Pancreas (tissue), 10 donors: ENCODE measurements around the gene NHERF2. TPM values are rescaled to one million over a fixed set of nuclear protein-coding genes. Genes with fewer than 3 reads are reported as not detected.

ENCODE experiments used
- ATAC-seq, 4 donors: fragments of 200-7000 bp; cut with Tn5 transposase; one replicate each; pipeline versions ENCODE4 v1.8.0 to v1.9.1; 2020; ENCODE audit warnings: mild to moderate bottlenecking in 4 of 4, moderate library complexity in 4 of 4
- DNase-seq, 6 donors: peaks; one replicate each; pipeline ENCODE4 v3.0.0-alpha.2; 2020
- FAIRE-seq: peaks from 2 replicates; lab custom pipeline; 2012; peaks lifted over from hg19 to GRCh38; lab: Jason Lieb, UNC
- H3K27ac ChIP-seq, 4 donors: fragments of 200-600 bp; sonication (generic); 1 replicate in 3 of 4; 2 replicates in 1 of 4; pipeline versions ENCODE4 v1.5.0 to v1.8.0; 2020
- H3K27me3 ChIP-seq, 4 donors: fragments of 200-600 bp; one replicate each; pipeline ENCODE4 v1.8.0; 2021
- H3K36me3 ChIP-seq, 3 donors: fragments of 200-600 bp; sonication (generic) in 1 of 3; one replicate each; pipeline versions ENCODE4 v1.5.0 to v1.8.0; 2020 to 2021
- H3K4me1 ChIP-seq, 3 donors: fragments of 200-600 bp; one replicate each; pipeline ENCODE4 v1.8.0; 2021
- H3K4me3 ChIP-seq, 4 donors: fragments of 200-600 bp; sonication (generic) in 2 of 4; one replicate each; pipeline versions ENCODE4 v1.5.0 to v1.8.0; 2020 to 2021
- H3K9me3 ChIP-seq, 4 donors: fragments of 200-600 bp; one replicate each; pipeline ENCODE4 v1.8.0; 2021
- WGBS, 2 donors: extraction: QIAGEN DNeasy Blood & Tissue Kit; methylation state at CpG; one replicate each; pipeline ENCODE4 v1.1.7; 2013; 5-methylcytosine and 5-hydroxymethylcytosine counted together
- intact Hi-C, 3 donors: fragments of 100-400 bp; cut with DNase I; formaldehyde crosslinking; loops; one replicate each; pipeline versions ENCODE4 v1.11.1 to v1.14.2; 2022
- polyA plus RNA-seq, 2 donors: library from polyadenylated mRNA; stranded (reverse); fragments of 200-250 nt; gene quantifications; one replicate each; pipeline ENCODE4 v1.2.3, GENCODE V29; 2013
- total RNA-seq, 6 donors: library from RNA; stranded (reverse); fragmentation: NEBNext Ultra II Directional in 4 of 6; extraction: Animal tissue kit (Norgen Biotek cat#: 25700) in 4 of 6; gene quantifications; one replicate each; pipeline versions ENCODE4 v1.2.1 to v1.2.4, GENCODE V29; 2021 to 2023
- TF ChIP-seq, protein P1 (sequence below), 4 donors: fragments of 200-600 bp; sonication (generic) in 3 of 4; IDR thresholded peaks; one replicate each; pipeline versions ENCODE4 v1.5.0 to v1.8.0; 2021; ENCODE audit warnings: antibody characterized with exemption in 4 of 4
- donor health status: healthy with polysubstance abuse.
- donor health status: DM: no; HTN: no; CAD: no; lungs with moderate emphysema.
- donor health status: DM: no; HTN: no; CAD: no.
- donor health status: control.
- donor health status: control.
- donor health status: Bipolar disorder and iron deficiency.
- donor health status: DM: yes; HTN: yes; CAD: no.
- donor health status: DM: no; HTN: no; CAD: no.
- donor health status: DM: no; HTN: no; CAD: no.
- donor health status: DM: yes; HTN: yes; CAD: no.

NHERF2 gene
- total and polyA plus RNA-seq, 8 donors = 14.7 to 144 (median 26.3) TPM

- Histone ChIP-seq H3K9me3 (no peaks in the 10 kb centered on the region), H3K4me1 (no peaks in the 10 kb centered on the region), H3K4me3 (no peak overlapping the region), H3K36me3 (no peaks in the 10 kb centered on the region), H3K27ac (no peak overlapping the region), H3K27me3 (no peaks in the 10 kb centered on the region)
- 82 to 85% methylated on average over 18 of the region's 18 CpGs for WGBS, 2 donors
- intact Hi-C loops = loop anchor here in 1 of 3 donors (5.0 kb wide), 1 partner anchor 114 kb away; no protein-coding TSS in a partner anchor
- no peak for FAIRE-seq
- TF ChIP-seq, protein P1, sequence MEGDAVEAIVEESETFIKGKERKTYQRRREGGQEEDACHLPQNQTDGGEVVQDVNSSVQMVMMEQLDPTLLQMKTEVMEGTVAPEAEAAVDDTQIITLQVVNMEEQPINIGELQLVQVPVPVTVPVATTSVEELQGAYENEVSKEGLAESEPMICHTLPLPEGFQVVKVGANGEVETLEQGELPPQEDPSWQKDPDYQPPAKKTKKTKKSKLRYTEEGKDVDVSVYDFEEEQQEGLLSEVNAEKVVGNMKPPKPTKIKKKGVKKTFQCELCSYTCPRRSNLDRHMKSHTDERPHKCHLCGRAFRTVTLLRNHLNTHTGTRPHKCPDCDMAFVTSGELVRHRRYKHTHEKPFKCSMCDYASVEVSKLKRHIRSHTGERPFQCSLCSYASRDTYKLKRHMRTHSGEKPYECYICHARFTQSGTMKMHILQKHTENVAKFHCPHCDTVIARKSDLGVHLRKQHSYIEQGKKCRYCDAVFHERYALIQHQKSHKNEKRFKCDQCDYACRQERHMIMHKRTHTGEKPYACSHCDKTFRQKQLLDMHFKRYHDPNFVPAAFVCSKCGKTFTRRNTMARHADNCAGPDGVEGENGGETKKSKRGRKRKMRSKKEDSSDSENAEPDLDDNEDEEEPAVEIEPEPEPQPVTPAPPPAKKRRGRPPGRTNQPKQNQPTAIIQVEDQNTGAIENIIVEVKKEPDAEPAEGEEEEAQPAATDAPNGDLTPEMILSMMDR (IDR thresholded peaks at IDR 0.05) = no peak
- peak in 1 of 6 donors; percentile 20 for DNase-seq
- ATAC-seq = no peak
Observed at GRCh38 chr16:2028620-2029220, 2.0 kb downstream of the NHERF2 start.

GRCh38 chr16:2029350-2029749 lies 2.6 kb downstream of the NHERF2 start:
- H3K27ac ChIP-seq = no peak overlapping the region
- H3K9me3 ChIP-seq = no peaks in the 10 kb centered on the region
- TF ChIP-seq, protein P1 (IDR thresholded peaks at IDR 0.05) = no peak
- DNase-seq (peak in 2 of 6 donors; percentile 39 to 73), FAIRE-seq (no peak), ATAC-seq (no peak)
- WGBS, 2 donors = 88 to 94% methylated on average over 21 to 22 of the region's 22 CpGs
- no peaks in the 10 kb centered on the region for H3K36me3 ChIP-seq
- H3K4me3 ChIP-seq = no peak overlapping the region
- no peaks in the 10 kb centered on the region for H3K27me3 ChIP-seq
- intact Hi-C loops = loop anchor here in 1 of 3 donors (5.0 kb wide), 1 partner anchor 113 kb away; no protein-coding TSS in a partner anchor
- H3K4me1 ChIP-seq = no peaks in the 10 kb centered on the region

- Histone ChIP-seq H3K4me1 (no peaks in the 10 kb centered on the region), H3K27ac (no peak overlapping the region), H3K4me3 (no peak overlapping the region), H3K27me3 (no peaks in the 10 kb centered on the region), H3K9me3 (no peaks in the 10 kb centered on the region), H3K36me3 (no peaks in the 10 kb centered on the region)
- WGBS, 2 donors = 87 to 93% methylated on average over 11 of the region's 11 CpGs
- ATAC-seq (no peak), FAIRE-seq (no peak), DNase-seq (peak in 1 of 6 donors; percentile 26)
- TF ChIP-seq, protein P1 (IDR thresholded peaks at IDR 0.05) = no peak
- intact Hi-C loops = no loop called here
Observed at GRCh38 chr16:2030036-2030435, 3.3 kb downstream of the NHERF2 start.

DNA sequence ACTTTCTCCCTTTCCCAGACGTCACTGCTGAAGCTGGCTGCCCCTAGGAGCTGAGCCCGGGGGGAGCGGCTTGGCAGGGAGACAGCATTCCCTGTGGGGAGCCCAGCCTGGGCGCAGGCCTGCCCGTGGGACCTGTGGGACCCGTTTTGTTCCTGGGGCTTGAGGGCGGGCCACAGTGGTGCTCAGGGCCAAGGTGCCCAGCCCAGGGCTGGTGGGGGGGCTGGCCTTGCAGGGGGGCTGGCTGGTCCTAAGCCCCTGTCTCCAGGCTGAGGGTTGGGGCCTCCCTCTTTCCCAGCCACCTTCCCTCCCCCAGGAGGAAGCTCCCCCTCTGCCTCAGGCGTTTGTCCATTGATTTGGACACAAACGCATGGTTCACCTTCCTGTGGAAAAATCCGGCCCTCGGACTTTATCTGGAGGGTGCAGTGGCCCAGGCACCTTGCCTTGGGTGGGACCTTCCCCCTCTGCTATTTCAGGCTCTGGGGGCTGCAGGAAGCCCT lies 4.4 kb downstream of the NHERF2 start:
- intact Hi-C loops = no loop called here
- whole genome bisulfite sequencing, 2 donors = 78 to 87% methylated on average over 10 to 11 of the region's 11 CpGs
- Histone ChIP-seq H3K9me3 (no peaks in the 10 kb centered on the region), H3K4me1 (no peaks in the 10 kb centered on the region), H3K36me3 (no peaks in the 10 kb centered on the region), H3K27ac (no peak overlapping the region), H3K27me3 (no peaks in the 10 kb centered on the region), H3K4me3 (no peak overlapping the region)
- TF ChIP-seq, protein P1 (IDR thresholded peaks at IDR 0.05) = no peak
- no peak for ATAC-seq
- no peak for FAIRE-seq
- peak in 1 of 6 donors; percentile 34 for DNase-seq
